B cell (primary cell): ENCODE results near the gene CTIF. TPM values are rescaled to one million over a fixed set of nuclear protein-coding genes. Genes with fewer than 3 reads are reported as not detected.

ENCODE experiments used
- ATAC-seq: fragments of 200-7000 bp; cut with Tn5 transposase; one replicate; pipeline ENCODE4 v1.10.0; 2021; ENCODE audit warnings: low read depth, mild to moderate bottlenecking, moderate number of reproducible peaks, moderate library complexity
- CTCF ChIA-PET: fragments of 350-600 bp; sonication (Branson Sonifier 250); formaldehyde crosslinking; loops from one replicate; lab custom pipeline; 2021; ENCODE audit warnings: antibody characterized with exemption, inconsistent platforms; lab: Charles Lee
- POLR2A ChIA-PET: fragments of 350-600 bp; sonication (Branson Sonifier 250); formaldehyde crosslinking; loops from one replicate; lab custom pipeline; 2021; ENCODE audit warnings: antibody characterized with exemption; lab: Charles Lee
- DNase-seq: peaks from one replicate; pipeline ENCODE4 v3.0.0; 2013
- H2AFZ ChIP-seq: 2 replicates; pipeline ENCODE4 v1.6.1; 2012; ENCODE audit warnings: mild to moderate bottlenecking, low read depth, low read length; ENCODE audit not compliant: insufficient read depth, poor library complexity, severe bottlenecking
- H3K27ac ChIP-seq, 2 donors: 1 replicate in 1 of 2; 2 replicates in 1 of 2; pipeline ENCODE4 v1.5.1; 2012 to 2013; ENCODE audit warnings: low read length in 2 of 2, mild to moderate bottlenecking in 2 of 2, moderate library complexity in 1 of 2
- H3K27me3 ChIP-seq, 4 experiments: fragments of 200-600 bp in 1 of 4; sonication (generic) in 1 of 4; replicated peaks in 1 of 4; 1 replicate in 2 of 4; 2 replicates in 2 of 4; pipeline versions ENCODE4 v1.6.1 to v1.7.0; 2013 to 2016; ENCODE audit warnings: low read length in 3 of 4, mild to moderate bottlenecking in 2 of 4, mixed read lengths in 1 of 4, moderate library complexity in 1 of 4; ENCODE audit not compliant: insufficient read depth in 4 of 4, control insufficient read depth in 3 of 4; ENCODE audit errors: control extremely low read depth in 1 of 4
- H3K36me3 ChIP-seq, 2 experiments: replicated peaks in 1 of 2; 1 replicate in 1 of 2; 2 replicates in 1 of 2; pipeline versions ENCODE4 v1.6.1 to v1.7.1; 2013; ENCODE audit warnings: low read length in 1 of 2; ENCODE audit not compliant: insufficient read depth in 2 of 2, control insufficient read depth in 1 of 2; ENCODE audit errors: control extremely low read depth in 1 of 2, extremely low read depth in 1 of 2
- H3K4me1 ChIP-seq, 2 donors: fragments of 200-600 bp in 1 of 2; sonication (generic) in 1 of 2; 1 replicate in 1 of 2; 2 replicates in 1 of 2; pipeline versions ENCODE4 v1.5.1 to v1.6.1; 2013 to 2017; ENCODE audit warnings: low read length in 2 of 2; ENCODE audit not compliant: control insufficient read depth in 2 of 2, insufficient read depth in 2 of 2
- H3K4me2 ChIP-seq: replicated peaks from 2 replicates; pipeline ENCODE3; 2012; ENCODE audit warnings: mild to moderate bottlenecking, low read depth, low read length; ENCODE audit not compliant: poor library complexity, severe bottlenecking
- H3K4me3 ChIP-seq, 5 experiments: fragments of 200-600 bp in 1 of 5; sonication (generic) in 1 of 5; 1 replicate in 3 of 5; 2 replicates in 2 of 5; pipeline versions ENCODE4 v1.5.1 to v1.7.0; 2011 to 2016; ENCODE audit warnings: low read length in 4 of 5, mild to moderate bottlenecking in 4 of 5, low read depth in 2 of 5, control low read depth in 1 of 5, moderate library complexity in 1 of 5; ENCODE audit not compliant: insufficient read depth in 1 of 5; ENCODE audit errors: control extremely low read depth in 1 of 5, extremely low read depth in 1 of 5
- H3K79me2 ChIP-seq: fragments of 200-600 bp; sonication (generic); one replicate; pipeline ENCODE4 v1.6.0; 2016; ENCODE audit warnings: low read length; ENCODE audit not compliant: control insufficient read depth, insufficient read depth
- H3K9ac ChIP-seq: fragments of 200-600 bp; sonication (generic); 2 replicates; pipeline ENCODE4 v1.6.1; 2017; ENCODE audit warnings: mild to moderate bottlenecking, low read length, moderate library complexity
- H3K9me3 ChIP-seq, 3 donors: one replicate each; pipeline versions ENCODE4 v1.6.1 to v1.7.1; 2013; ENCODE audit warnings: low read length in 2 of 3; ENCODE audit not compliant: control insufficient read depth in 2 of 3, insufficient read depth in 1 of 3; ENCODE audit errors: control extremely low read depth in 1 of 3
- H4K20me1 ChIP-seq: 2 replicates; pipeline ENCODE4 v1.6.0; 2012; ENCODE audit warnings: mild to moderate bottlenecking, low read length; ENCODE audit not compliant: insufficient read depth, control insufficient read depth, poor library complexity, severe bottlenecking
- H3K27ac Mint-ChIP-seq: one replicate; pipeline ENCODE4 v1.8.0; 2021; ENCODE audit warnings: mixed read lengths
- H3K27me3 Mint-ChIP-seq: one replicate; pipeline ENCODE4 v1.8.0; 2021; ENCODE audit warnings: mixed read lengths
- H3K4me1 Mint-ChIP-seq: one replicate; pipeline ENCODE4 v1.8.0; 2021; ENCODE audit warnings: mixed read lengths
- H3K4me3 Mint-ChIP-seq: one replicate; pipeline ENCODE4 v1.8.0; 2021; ENCODE audit warnings: mixed read lengths
- H3K9me3 Mint-ChIP-seq: one replicate; pipeline ENCODE4 v1.8.0; 2022; ENCODE audit warnings: mixed read lengths; ENCODE audit not compliant: insufficient read depth
- EZH2 ChIP-seq: IDR thresholded peaks from 2 replicates; pipeline ENCODE4 v1.6.1; 2012; ENCODE audit warnings: borderline replicate concordance, low read depth, mild to moderate bottlenecking, moderate library complexity, low read length; ENCODE audit not compliant: insufficient read depth, poor library complexity, severe bottlenecking
- WGBS: methylation state at CpG from one replicate; pipeline ENCODE4 v1.1.5; 2013; ENCODE audit warnings: missing lambda C conversion rate; ENCODE audit not compliant: insufficient coverage; 5-methylcytosine and 5-hydroxymethylcytosine counted together
- intact Hi-C: fragments of 100-400 bp; cut with micrococcal nuclease; formaldehyde crosslinking; loops from one replicate; pipeline ENCODE4 v1.10.0; 2022
- polyA plus RNA-seq: library from polyadenylated mRNA; depleted of rRNA; stranded (reverse); fragments of >200 nt; gene quantifications from 2 replicates; pipeline ENCODE4 v1.2.3, GENCODE V29; 2012
- total RNA-seq, 2 donors: library from RNA; stranded (reverse); fragments of 120-200 nt in 1 of 2; gene quantifications; 1 replicate in 1 of 2; 2 replicates in 1 of 2; pipeline versions ENCODE4 v1.2.3 to v1.2.4, GENCODE V29; 2013 to 2022
- TF ChIP-seq, protein P1 (sequence below): fragments of 200-600 bp; IDR thresholded peaks from one replicate; pipeline ENCODE4 v1.8.0; 2022; ENCODE audit warnings: antibody characterized with exemption, mild to moderate bottlenecking

The CTIF gene
- total and polyA plus RNA-seq, 2 donors (not counting 1 experiment from before 2014, with no cell fraction given), result 3.6 to 16.2 TPM

GRCh38 chr18:48531908-48532307 lies 6.9 kb upstream of the CTIF start:
- ChIA-PET CTCF (no interaction called here), POLR2A (no interaction called here)
- no peak for DNase-seq
- Histone ChIP-seq H3K9ac (no peak overlapping the region), H3K4me3 (no peak overlapping the region), H3K4me2 (no peak overlapping the region), H3K4me1 (no peaks in the 10 kb centered on the region), H3K79me2 (no peaks in the 10 kb centered on the region), H3K27me3 (peaks cover 0 to 6% (median 4%) of the 10 kb centered on the region in 4 experiments), H3K27ac (no peak overlapping the region), H3K9me3 (no peaks in the 10 kb centered on the region), H4K20me1 (no peaks in the 10 kb centered on the region), H2AFZ (no peak overlapping the region), H3K36me3 (no peaks in the 10 kb centered on the region)
- TF ChIP-seq, protein P1, sequence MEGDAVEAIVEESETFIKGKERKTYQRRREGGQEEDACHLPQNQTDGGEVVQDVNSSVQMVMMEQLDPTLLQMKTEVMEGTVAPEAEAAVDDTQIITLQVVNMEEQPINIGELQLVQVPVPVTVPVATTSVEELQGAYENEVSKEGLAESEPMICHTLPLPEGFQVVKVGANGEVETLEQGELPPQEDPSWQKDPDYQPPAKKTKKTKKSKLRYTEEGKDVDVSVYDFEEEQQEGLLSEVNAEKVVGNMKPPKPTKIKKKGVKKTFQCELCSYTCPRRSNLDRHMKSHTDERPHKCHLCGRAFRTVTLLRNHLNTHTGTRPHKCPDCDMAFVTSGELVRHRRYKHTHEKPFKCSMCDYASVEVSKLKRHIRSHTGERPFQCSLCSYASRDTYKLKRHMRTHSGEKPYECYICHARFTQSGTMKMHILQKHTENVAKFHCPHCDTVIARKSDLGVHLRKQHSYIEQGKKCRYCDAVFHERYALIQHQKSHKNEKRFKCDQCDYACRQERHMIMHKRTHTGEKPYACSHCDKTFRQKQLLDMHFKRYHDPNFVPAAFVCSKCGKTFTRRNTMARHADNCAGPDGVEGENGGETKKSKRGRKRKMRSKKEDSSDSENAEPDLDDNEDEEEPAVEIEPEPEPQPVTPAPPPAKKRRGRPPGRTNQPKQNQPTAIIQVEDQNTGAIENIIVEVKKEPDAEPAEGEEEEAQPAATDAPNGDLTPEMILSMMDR, result no peak
- no peak for TF ChIP-seq EZH2
- intact Hi-C loops, result no loop called here
- Mint-ChIP-seq H3K4me3 (no peak overlapping the region), H3K9me3 (no peaks in the 10 kb centered on the region), H3K27me3 (peaks cover 18% of the 10 kb centered on the region), H3K27ac (no peak overlapping the region), H3K4me1 (no peaks in the 10 kb centered on the region)
- ATAC-seq, result no peak
- WGBS, result 95% methylated on average over 3 of the region's 3 CpGs

GRCh38 chr18:48533340-48534070 lies 5.3 kb upstream of the CTIF start:
- H3K4me3 ChIP-seq, result no peak overlapping the region
- 80% methylated on average over 2 of the region's 6 CpGs for WGBS
- DNase-seq (no peak), ATAC-seq (no peak)
- Mint-ChIP-seq H3K4me3 (no peak overlapping the region), H3K27ac (no peak overlapping the region), H3K4me1 (peaks cover 3% of the 10 kb centered on the region), H3K27me3 (peaks cover 7% of the 10 kb centered on the region), H3K9me3 (no peaks in the 10 kb centered on the region)
- no peaks in the 10 kb centered on the region for H3K36me3 ChIP-seq
- H3K27ac ChIP-seq, result no peak overlapping the region
- POLR2A ChIA-PET, result no interaction called here
- peaks cover 0 to 5% (median 2%) of the 10 kb centered on the region in 4 experiments for H3K27me3 ChIP-seq
- intact Hi-C loops, result no loop called here
- no peaks in the 10 kb centered on the region for H3K9me3 ChIP-seq
- CTCF ChIA-PET, result no interaction called here
- TF ChIP-seq EZH2, result no peak
- TF ChIP-seq, protein P1, result no peak
- H4K20me1 ChIP-seq, result no peaks in the 10 kb centered on the region
- H2AFZ ChIP-seq, result no peak overlapping the region
- H3K4me1 ChIP-seq, result peaks cover 3 to 4% of the 10 kb centered on the region in 2 donors
- H3K79me2 ChIP-seq, result no peaks in the 10 kb centered on the region
- H3K4me2 ChIP-seq, result no peak overlapping the region
- no peak overlapping the region for H3K9ac ChIP-seq
